Upper lobe of right lung (tissue), 1 donor: ENCODE data around the gene ENGASE. TPM values are rescaled to one million over a fixed set of nuclear protein-coding genes. Genes with fewer than 3 reads are reported as not detected.

Source experiments
- ATAC-seq: fragments of 200-7000 bp; cut with Tn5 transposase; one replicate; pipeline ENCODE4 v1.9.1; 2020; ENCODE audit warnings: mild to moderate bottlenecking, moderate library complexity
- DNase-seq: peaks from one replicate; pipeline ENCODE4 v3.0.0-alpha.2; 2020
- H3K27ac ChIP-seq: fragments of 200-600 bp; one replicate; pipeline ENCODE4 v1.8.0; 2022
- H3K27me3 ChIP-seq: fragments of 200-600 bp; one replicate; pipeline ENCODE4 v1.8.0; 2022; ENCODE audit warnings: mild to moderate bottlenecking
- H3K36me3 ChIP-seq: fragments of 200-600 bp; one replicate; pipeline ENCODE4 v1.8.0; 2022
- H3K4me1 ChIP-seq: fragments of 200-600 bp; one replicate; pipeline ENCODE4 v1.8.0; 2022
- H3K4me3 ChIP-seq: fragments of 200-600 bp; one replicate; pipeline ENCODE4 v1.8.0; 2022; ENCODE audit warnings: mild to moderate bottlenecking
- H3K9me3 ChIP-seq: fragments of 200-600 bp; one replicate; pipeline ENCODE4 v1.8.0; 2022
- CTCF ChIP-seq: fragments of 200-600 bp; IDR thresholded peaks from one replicate; pipeline ENCODE4 v1.8.0; 2022; ENCODE audit warnings: antibody characterized with exemption
- intact Hi-C: fragments of 100-400 bp; cut with DNase I; formaldehyde crosslinking; loops from one replicate; pipeline ENCODE4 v1.11.0; 2022
- total RNA-seq: library from RNA; stranded (reverse); fragmentation: NEBNext Ultra II Directional; extraction: Animal tissue kit (Norgen Biotek cat#: 25700); gene quantifications from one replicate; pipeline ENCODE4 v1.2.1, GENCODE V29; 2021
- donor health status: DM: no; HTN: yes; CAD: no; lungs with severe emphysema.

Gene ENGASE
- total RNA-seq, 1 donor from 2014 or later: 58.2 TPM

GRCh38 chr17:79080761-79081290, 6.2 kb downstream of the ENGASE start:
- DNase-seq: peak; percentile 41

GRCh38 chr17:79081571-79082276, 7.1 kb downstream of the ENGASE start:
- intact Hi-C loops: loop anchor here (5.0 kb wide), 1 partner anchor 34 kb away; no protein-coding TSS in a partner anchor
- DNase-seq (no peak), ATAC-seq (no peak)
- no peak overlapping the region for H3K4me3 ChIP-seq
- TF ChIP-seq CTCF: no peak
- peaks cover 60% of the 10 kb centered on the region for H3K36me3 ChIP-seq
- H3K27ac ChIP-seq: no peak overlapping the region
- no peaks in the 10 kb centered on the region for H3K27me3 ChIP-seq
- no peaks in the 10 kb centered on the region for H3K9me3 ChIP-seq
- no peaks in the 10 kb centered on the region for H3K4me1 ChIP-seq

More at GRCh38 chr17:79080761-79081290, 6.2 kb downstream of the ENGASE start:
- Histone ChIP-seq H3K27me3 (no peaks in the 10 kb centered on the region), H3K4me1 (peaks cover 3% of the 10 kb centered on the region), H3K4me3 (no peak overlapping the region), H3K9me3 (no peaks in the 10 kb centered on the region), H3K36me3 (peaks cover 60% of the 10 kb centered on the region), H3K27ac (no peak overlapping the region)
- no peak for TF ChIP-seq CTCF
- intact Hi-C loops: loop anchor here (5.0 kb wide), 1 partner anchor 34 kb away; no protein-coding TSS in a partner anchor
- ATAC-seq: no peak

- Histone ChIP-seq H3K27ac (no peak overlapping the region), H3K36me3 (peaks cover 62% of the 10 kb centered on the region), H3K4me3 (no peak overlapping the region), H3K27me3 (no peaks in the 10 kb centered on the region), H3K4me1 (no peaks in the 10 kb centered on the region), H3K9me3 (no peaks in the 10 kb centered on the region)
- TF ChIP-seq CTCF: peak; percentile 76
- intact Hi-C loops: loop anchor here (5.0 kb wide), 1 partner anchor 35 kb away; no protein-coding TSS in a partner anchor
- peak; percentile 82 for DNase-seq
- ATAC-seq: peak; percentile 68
Observed at GRCh38 chr17:79082311-79083190, 7.9 kb downstream of the ENGASE start.

GRCh38 chr17:79083191-79083971, 8.8 kb downstream of the ENGASE start:
- no peak for DNase-seq
- intact Hi-C loops: loop anchor here (5.0 kb wide), 1 partner anchor 36 kb away; no protein-coding TSS in a partner anchor
- TF ChIP-seq CTCF: no peak
- ATAC-seq: no peak
- Histone ChIP-seq H3K36me3 (peaks cover 53% of the 10 kb centered on the region), H3K9me3 (no peaks in the 10 kb centered on the region), H3K4me1 (no peaks in the 10 kb centered on the region), H3K27me3 (no peaks in the 10 kb centered on the region), H3K27ac (no peak overlapping the region), H3K4me3 (no peak overlapping the region)
